Hepatocyte (in vitro differentiated cells): ENCODE results near the gene NCOA6. TPM values are rescaled to one million over a fixed set of nuclear protein-coding genes. Genes with fewer than 3 reads are reported as not detected.
"Not testable (repeated sequence)": the region's sequence is repeated elsewhere in the genome, so short reads cannot be mapped to it uniquely, and the experiment has no call there.

ENCODE experiments used
- DNase-seq: peaks from one replicate; pipeline ENCODE4 v3.0.0-alpha.2; 2016; ENCODE audit warnings: low spot score
- H2AFZ ChIP-seq: fragments of 200-600 bp; sonication (generic); 2 replicates; pipeline ENCODE4 v1.6.0; 2016; ENCODE audit warnings: antibody characterized with exemption, mild to moderate bottlenecking
- H3K27ac ChIP-seq: fragments of 200-600 bp; sonication (generic); 2 replicates; pipeline ENCODE4 v1.5.1; 2016; ENCODE audit warnings: mild to moderate bottlenecking
- H3K27me3 ChIP-seq: fragments of 200-600 bp; sonication (generic); 2 replicates; pipeline ENCODE4 v1.6.1; 2016
- H3K36me3 ChIP-seq: fragments of 200-600 bp; sonication (generic); replicated peaks from 2 replicates; pipeline ENCODE4 v1.5.1; 2016; ENCODE audit warnings: low read depth; ENCODE audit not compliant: insufficient read depth
- H3K4me1 ChIP-seq: fragments of 200-600 bp; sonication (generic); 2 replicates; pipeline ENCODE4 v1.5.1; 2016; ENCODE audit warnings: mild to moderate bottlenecking, moderate library complexity; ENCODE audit not compliant: insufficient read depth
- H3K4me2 ChIP-seq: fragments of 200-600 bp; sonication (generic); 2 replicates; pipeline ENCODE4 v1.6.0; 2016
- H3K4me3 ChIP-seq: fragments of 200-600 bp; sonication (generic); 2 replicates; pipeline ENCODE4 v1.5.1; 2016; ENCODE audit warnings: mild to moderate bottlenecking
- H3K79me2 ChIP-seq: fragments of 200-600 bp; sonication (generic); 2 replicates; pipeline ENCODE4 v1.6.0; 2017; ENCODE audit warnings: mild to moderate bottlenecking
- H3K9me2 ChIP-seq: fragments of 200-600 bp; sonication (generic); replicated peaks from 2 replicates; pipeline ENCODE4 v1.6.0; 2017; ENCODE audit warnings: mild to moderate bottlenecking; ENCODE audit not compliant: insufficient read depth
- H3K9me3 ChIP-seq: fragments of 200-600 bp; sonication (generic); 2 replicates; pipeline ENCODE4 v1.5.1; 2016; ENCODE audit warnings: low read depth, mild to moderate bottlenecking
- H4K20me1 ChIP-seq: fragments of 200-600 bp; sonication (generic); 2 replicates; pipeline ENCODE4 v1.6.0; 2016; ENCODE audit warnings: mild to moderate bottlenecking; ENCODE audit not compliant: insufficient read depth, poor library complexity, severe bottlenecking
- EZH2 ChIP-seq: fragments of 200-600 bp; sonication (generic); IDR thresholded peaks from 2 replicates; pipeline ENCODE4 v1.6.1; 2016; ENCODE audit warnings: antibody characterized with exemption, mild to moderate bottlenecking, borderline replicate concordance
- EZH2phosphoT487 ChIP-seq: fragments of 200-600 bp; sonication (generic); IDR thresholded peaks from one replicate; pipeline ENCODE4 v1.6.1; 2018; ENCODE audit warnings: antibody characterized with exemption, mild to moderate bottlenecking, low read depth, moderate library complexity; ENCODE audit not compliant: unreplicated experiment, severe bottlenecking
- WGBS: methylation state at CpG from one replicate; pipeline ENCODE4 v1.1.6; 2016; ENCODE audit warnings: low lambda C conversion rate; ENCODE audit errors: missing lambda C conversion rate; 5-methylcytosine and 5-hydroxymethylcytosine counted together
- polyA plus RNA-seq: library from polyadenylated mRNA; unstranded; fragments of >200 nt; fragmentation: Nextera tagmentation; extraction: Ambion mirVana; gene quantifications from 2 replicates; pipeline ENCODE4 v1.2.1, GENCODE V29; 2016
- total RNA-seq: library from RNA; depleted of rRNA; stranded (reverse); fragments of >200 nt; gene quantifications from 2 replicates; pipeline ENCODE4 v1.2.3, GENCODE V29; 2014
- TF ChIP-seq, protein P1 (sequence below): fragments of 200-600 bp; sonication (generic); IDR thresholded peaks from 2 replicates; pipeline ENCODE4 v1.5.1; 2016; ENCODE audit warnings: antibody characterized with exemption, mild to moderate bottlenecking; ENCODE audit not compliant: poor library complexity

Gene NCOA6
- total and polyA plus RNA-seq, 2 experiments from 2014 or later: 11.6 to 23.5 TPM

DNA sequence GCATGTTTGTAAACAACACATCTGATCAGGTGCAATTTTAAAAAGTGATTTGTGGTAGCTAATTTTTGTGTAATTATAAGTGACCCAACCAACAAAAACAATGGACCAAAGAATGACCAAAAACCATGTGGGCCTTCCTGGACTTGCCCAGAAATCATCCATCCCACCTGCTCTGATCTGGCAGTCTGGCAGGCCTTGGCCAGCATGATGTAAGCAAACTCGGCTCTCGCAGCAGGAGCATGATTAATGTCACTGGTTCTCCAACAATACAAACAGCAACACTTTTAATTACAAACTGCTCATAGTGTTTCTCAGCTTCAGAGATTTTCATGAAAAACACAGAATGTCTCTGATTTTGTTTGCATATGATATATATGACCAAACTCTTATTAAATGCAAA, 105.2 kb downstream of the NCOA6 start:
- Histone ChIP-seq H3K4me2 (no peak overlapping the region), H3K4me1 (no peaks in the 10 kb centered on the region), H3K36me3 (no peaks in the 10 kb centered on the region), H3K9me2 (no peaks in the 10 kb centered on the region), H3K27me3 (no peaks in the 10 kb centered on the region), H3K4me3 (no peak overlapping the region), H2AFZ (no peak overlapping the region), H3K79me2 (no peaks in the 10 kb centered on the region), H4K20me1 (no peaks in the 10 kb centered on the region), H3K27ac (no peak overlapping the region), H3K9me3 (no peaks in the 10 kb centered on the region)
- WGBS: 87% methylated on average over 2 of the region's 2 CpGs
- TF ChIP-seq EZH2phosphoT487 (no peak), EZH2 (no peak)
- TF ChIP-seq, protein P1, sequence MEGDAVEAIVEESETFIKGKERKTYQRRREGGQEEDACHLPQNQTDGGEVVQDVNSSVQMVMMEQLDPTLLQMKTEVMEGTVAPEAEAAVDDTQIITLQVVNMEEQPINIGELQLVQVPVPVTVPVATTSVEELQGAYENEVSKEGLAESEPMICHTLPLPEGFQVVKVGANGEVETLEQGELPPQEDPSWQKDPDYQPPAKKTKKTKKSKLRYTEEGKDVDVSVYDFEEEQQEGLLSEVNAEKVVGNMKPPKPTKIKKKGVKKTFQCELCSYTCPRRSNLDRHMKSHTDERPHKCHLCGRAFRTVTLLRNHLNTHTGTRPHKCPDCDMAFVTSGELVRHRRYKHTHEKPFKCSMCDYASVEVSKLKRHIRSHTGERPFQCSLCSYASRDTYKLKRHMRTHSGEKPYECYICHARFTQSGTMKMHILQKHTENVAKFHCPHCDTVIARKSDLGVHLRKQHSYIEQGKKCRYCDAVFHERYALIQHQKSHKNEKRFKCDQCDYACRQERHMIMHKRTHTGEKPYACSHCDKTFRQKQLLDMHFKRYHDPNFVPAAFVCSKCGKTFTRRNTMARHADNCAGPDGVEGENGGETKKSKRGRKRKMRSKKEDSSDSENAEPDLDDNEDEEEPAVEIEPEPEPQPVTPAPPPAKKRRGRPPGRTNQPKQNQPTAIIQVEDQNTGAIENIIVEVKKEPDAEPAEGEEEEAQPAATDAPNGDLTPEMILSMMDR: no peak
- DNase-seq: no peak

DNA sequence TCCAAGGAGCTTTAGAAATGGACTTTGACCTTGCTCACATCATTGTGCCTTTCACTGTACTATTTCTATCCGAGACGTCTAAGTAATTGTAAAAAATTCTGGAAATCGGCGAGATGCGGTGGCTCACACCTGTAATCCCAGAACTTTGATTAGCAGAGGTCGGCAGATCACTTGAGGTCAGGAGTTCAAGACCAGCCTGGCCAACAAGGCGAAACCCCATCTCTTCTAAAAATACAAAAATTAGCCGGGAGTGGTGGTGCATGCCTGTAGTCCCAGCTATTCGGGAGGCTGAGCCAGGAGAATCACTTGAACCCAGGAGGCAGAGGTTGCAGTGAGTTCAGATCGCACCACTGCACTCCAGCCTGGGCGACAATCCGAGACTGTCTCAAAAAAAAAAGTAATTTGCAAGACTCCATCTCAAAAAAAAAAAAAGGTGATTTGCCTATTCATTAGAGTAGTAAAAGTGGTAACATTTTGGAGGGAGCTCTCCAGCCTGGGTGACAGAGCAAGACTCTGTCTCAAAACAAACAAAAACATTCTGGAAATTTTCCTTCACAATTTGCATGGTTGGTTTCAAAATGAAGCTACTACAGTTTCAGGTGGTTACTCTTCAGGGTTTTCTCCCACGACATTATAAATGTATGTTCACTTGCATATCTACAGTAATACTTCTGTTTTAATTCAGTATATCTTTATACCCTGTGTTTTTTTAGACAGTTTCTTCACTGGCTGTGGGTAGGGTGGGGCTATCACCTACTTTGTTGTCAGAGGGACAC, 106.0 kb downstream of the NCOA6 start:
- H3K27me3 ChIP-seq, H3K9me3 ChIP-seq, H4K20me1 ChIP-seq, H3K4me3 ChIP-seq, H3K36me3 ChIP-seq, H3K9me2 ChIP-seq, H3K4me1 ChIP-seq, H2AFZ ChIP-seq, H3K27ac ChIP-seq, H3K79me2 ChIP-seq, DNase-seq, H3K4me2 ChIP-seq: not testable (repeated sequence)
- 91% methylated on average over 13 of the region's 13 CpGs for WGBS

DNA sequence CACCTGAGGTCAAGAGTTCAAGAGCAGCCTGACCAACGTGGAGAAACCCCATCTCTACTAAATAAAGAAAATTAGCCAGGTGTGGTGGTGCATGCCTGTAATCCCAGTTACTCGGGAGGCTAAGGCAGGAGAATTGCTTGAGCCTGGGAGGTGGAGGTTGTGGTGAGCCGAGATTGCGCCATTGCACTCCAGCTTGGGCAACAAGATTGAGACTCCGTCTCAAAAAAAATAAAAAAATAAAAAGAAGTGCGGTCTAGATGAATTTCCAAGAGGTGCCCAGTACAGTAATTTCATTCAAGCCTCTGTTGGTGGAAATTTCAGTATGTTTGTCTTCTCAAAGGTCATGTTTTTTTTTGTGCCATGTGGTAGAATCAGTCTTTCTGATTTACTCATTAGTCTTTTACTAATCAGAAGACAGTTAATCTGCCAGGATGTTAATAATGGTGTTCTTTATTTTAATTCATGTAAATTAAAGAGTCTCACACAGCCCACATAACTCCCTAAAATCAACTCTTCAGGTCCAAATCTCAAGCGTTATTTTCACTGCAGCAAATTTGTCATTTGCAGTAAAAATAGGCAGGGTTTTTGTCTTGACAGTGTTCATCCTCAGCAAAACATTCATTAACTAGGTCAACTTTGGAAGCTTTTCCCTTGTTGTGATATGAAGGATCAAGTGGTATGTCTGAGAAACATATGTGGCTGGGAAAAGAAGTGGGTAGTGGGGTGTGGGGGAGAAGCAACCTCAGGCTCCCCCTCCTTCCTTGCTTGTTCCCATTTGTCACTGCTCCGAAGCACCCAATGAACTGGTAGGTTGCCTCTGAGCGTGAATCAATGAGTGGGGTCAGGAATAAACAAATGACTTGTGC, 108.0 kb downstream of the NCOA6 start:
- Histone ChIP-seq H3K79me2 (no peaks in the 10 kb centered on the region), H4K20me1 (no peaks in the 10 kb centered on the region), H3K27me3 (no peaks in the 10 kb centered on the region), H3K36me3 (no peaks in the 10 kb centered on the region), H2AFZ (no peak overlapping the region), H3K4me3 (no peak overlapping the region), H3K4me1 (peaks cover 6% of the 10 kb centered on the region), H3K9me3 (no peaks in the 10 kb centered on the region), H3K9me2 (no peaks in the 10 kb centered on the region), H3K27ac (no peak overlapping the region), H3K4me2 (no peak overlapping the region)
- 89% methylated on average over 9 of the region's 9 CpGs for WGBS
- TF ChIP-seq, protein P1: no peak
- TF ChIP-seq EZH2: no peak
- no peak for TF ChIP-seq EZH2phosphoT487
- no peak for DNase-seq

DNA sequence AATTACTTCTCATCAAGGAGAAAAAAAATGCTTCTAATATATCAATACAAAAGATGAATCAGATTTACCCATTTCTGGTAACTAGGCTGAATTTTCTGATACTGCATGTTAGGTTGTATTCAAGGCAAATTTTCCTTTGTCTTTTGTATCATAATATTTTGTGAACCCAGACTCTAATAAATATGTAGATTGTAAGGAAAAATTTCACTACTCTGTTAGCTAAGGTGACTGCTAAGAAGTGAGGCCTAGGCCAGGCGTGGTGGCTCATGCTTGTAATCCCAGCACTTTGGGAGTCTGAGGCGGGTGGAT, 108.6 kb downstream of the NCOA6 start:
- Histone ChIP-seq H3K27me3 (no peaks in the 10 kb centered on the region), H3K36me3 (no peaks in the 10 kb centered on the region), H3K9me3 (no peaks in the 10 kb centered on the region), H2AFZ (no peak overlapping the region), H3K4me1 (peaks cover 6% of the 10 kb centered on the region), H3K9me2 (no peaks in the 10 kb centered on the region), H3K4me3 (no peak overlapping the region), H3K4me2 (no peak overlapping the region), H4K20me1 (no peaks in the 10 kb centered on the region), H3K27ac (no peak overlapping the region), H3K79me2 (no peaks in the 10 kb centered on the region)
- 100% methylated on average over 2 of the region's 2 CpGs for whole genome bisulfite sequencing
- TF ChIP-seq, protein P1: no peak
- TF ChIP-seq EZH2: no peak
- TF ChIP-seq EZH2phosphoT487: no peak
- DNase-seq: no peak
